ENCODE data around the gene ADAM33. TPM values are rescaled to one million over a fixed set of nuclear protein-coding genes. Genes with fewer than 3 reads are reported as not detected.

The ADAM33 gene
- total and polyA plus RNA-seq, 2 of the 13 experiments (the other 11 are each of a cell fraction or from before 2014, with no cell fraction given): not detected

DNA sequence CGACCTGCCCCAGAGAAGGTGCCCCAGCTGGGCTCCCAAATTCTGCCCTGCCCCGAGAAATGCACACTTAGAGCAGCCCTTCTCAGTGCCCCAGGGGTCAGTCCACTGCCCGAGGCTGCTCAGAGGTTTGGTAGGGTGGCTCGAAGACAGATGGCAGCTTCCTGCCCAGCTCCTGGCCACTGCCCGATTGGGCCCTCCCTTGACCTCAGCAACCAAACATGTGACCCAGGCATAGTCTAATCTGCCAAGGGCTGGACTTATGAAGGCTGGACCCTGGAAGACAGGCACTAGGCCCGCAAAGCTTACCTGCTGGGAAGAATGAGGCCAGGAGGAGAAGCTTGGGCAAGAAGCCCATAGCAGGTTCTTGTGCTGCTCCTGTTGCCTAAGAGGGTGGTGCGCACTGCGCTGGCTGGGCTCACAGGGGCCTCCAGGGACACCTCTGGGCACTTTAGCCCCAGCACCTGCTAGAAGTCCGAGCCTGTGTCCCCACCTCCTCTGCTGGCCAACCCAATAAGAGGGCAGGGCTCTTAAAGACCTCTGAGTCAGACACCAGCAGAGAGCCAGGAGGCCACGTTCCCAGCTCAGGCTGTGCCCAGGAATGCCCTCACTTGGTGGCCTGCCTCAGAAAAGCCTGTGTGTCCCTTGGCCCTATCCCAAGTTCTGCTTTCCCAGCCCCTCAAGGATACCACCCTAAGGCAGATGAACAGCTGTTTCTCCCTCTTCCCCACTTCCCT is 25.1 kb upstream of the ADAM33 start:
- Histone ChIP-seq H3K36me3 (replicated peaks in 1 of 2; ENCODE audit: control insufficient read depth in 1 of 2, insufficient read depth in 2 of 2, low read length in 2 of 2) (no peaks in the 10 kb centered on the region), H3K27me3 (ENCODE audit: control insufficient read depth in 1 of 2, insufficient read depth in 2 of 2, low read length in 2 of 2) (peaks cover 11 to 38% of the 10 kb centered on the region in 2 experiments), H3K79me2 (ENCODE audit: insufficient read depth, low read length) (no peaks in the 10 kb centered on the region), H3K27ac (ENCODE audit: extremely low read length, insufficient read depth, low read length) (no peak overlapping the region), H2AFZ (ENCODE audit: low read length) (no peak overlapping the region), H3K9me3 (ENCODE audit: low read length) (no peaks in the 10 kb centered on the region), H4K20me1 (ENCODE audit: insufficient read depth, low read length) (no peaks in the 10 kb centered on the region), H3K4me3 (replicated peaks in 1 of 3; ENCODE audit: insufficient read depth in 1 of 3, low read depth in 2 of 3, low read length in 3 of 3) (no peak overlapping the region), H3K9ac (ENCODE audit: insufficient read depth, low read depth, low read length) (no peak overlapping the region), H3K4me2 (ENCODE audit: low read depth, low read length) (no peak overlapping the region), H3K4me1 (ENCODE audit: insufficient read depth, low read length) (peaks cover 4% of the 10 kb centered on the region)
- no peak for DNase-seq (ENCODE audit: low spot score)
- 36% methylated on average over 7 of the region's 10 CpGs for WGBS (ENCODE audit: low lambda C conversion rate)
- no TSS peak for BruUV-seq (replicated peaks)
- ChIA-PET CTCF (ENCODE audit: low intra/inter-chr PET ratio, low total read pairs) (interaction anchor here (5.4 kb wide), 1 partner anchor 30 kb away, joined by 65 read pairs; no protein-coding TSS in a partner anchor), POLR2A (interaction anchor here (1.0 kb wide), 1 partner anchor 10 kb away, joined by 3 read pairs; no protein-coding TSS in a partner anchor)
- in situ Hi-C loops (cut with HindIII; ENCODE audit: extremely low pct_ligation_motif_present, low pct_unique_long_range_greater_than_20kb): no loop called here
- peak; percentile 3; the same call in 2 of the 3 replicates for ATAC-seq
- no peak for TF ChIP-seq ZNF20 (CRISPR knock-in tag; IDR thresholded peaks at IDR 0.05)
- no peak for TF ChIP-seq ZMYM3 (CRISPR knock-in tag; IDR thresholded peaks at IDR 0.05)
- TF ChIP-seq, protein P1, sequence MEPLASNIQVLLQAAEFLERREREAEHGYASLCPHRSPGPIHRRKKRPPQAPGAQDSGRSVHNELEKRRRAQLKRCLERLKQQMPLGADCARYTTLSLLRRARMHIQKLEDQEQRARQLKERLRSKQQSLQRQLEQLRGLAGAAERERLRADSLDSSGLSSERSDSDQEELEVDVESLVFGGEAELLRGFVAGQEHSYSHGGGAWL (CRISPR knock-in tag; IDR thresholded peaks at IDR 0.05): 0 out of 2 replicates have a peak, but pooled peaks have one; percentile 48
- TF ChIP-seq, protein P2, sequence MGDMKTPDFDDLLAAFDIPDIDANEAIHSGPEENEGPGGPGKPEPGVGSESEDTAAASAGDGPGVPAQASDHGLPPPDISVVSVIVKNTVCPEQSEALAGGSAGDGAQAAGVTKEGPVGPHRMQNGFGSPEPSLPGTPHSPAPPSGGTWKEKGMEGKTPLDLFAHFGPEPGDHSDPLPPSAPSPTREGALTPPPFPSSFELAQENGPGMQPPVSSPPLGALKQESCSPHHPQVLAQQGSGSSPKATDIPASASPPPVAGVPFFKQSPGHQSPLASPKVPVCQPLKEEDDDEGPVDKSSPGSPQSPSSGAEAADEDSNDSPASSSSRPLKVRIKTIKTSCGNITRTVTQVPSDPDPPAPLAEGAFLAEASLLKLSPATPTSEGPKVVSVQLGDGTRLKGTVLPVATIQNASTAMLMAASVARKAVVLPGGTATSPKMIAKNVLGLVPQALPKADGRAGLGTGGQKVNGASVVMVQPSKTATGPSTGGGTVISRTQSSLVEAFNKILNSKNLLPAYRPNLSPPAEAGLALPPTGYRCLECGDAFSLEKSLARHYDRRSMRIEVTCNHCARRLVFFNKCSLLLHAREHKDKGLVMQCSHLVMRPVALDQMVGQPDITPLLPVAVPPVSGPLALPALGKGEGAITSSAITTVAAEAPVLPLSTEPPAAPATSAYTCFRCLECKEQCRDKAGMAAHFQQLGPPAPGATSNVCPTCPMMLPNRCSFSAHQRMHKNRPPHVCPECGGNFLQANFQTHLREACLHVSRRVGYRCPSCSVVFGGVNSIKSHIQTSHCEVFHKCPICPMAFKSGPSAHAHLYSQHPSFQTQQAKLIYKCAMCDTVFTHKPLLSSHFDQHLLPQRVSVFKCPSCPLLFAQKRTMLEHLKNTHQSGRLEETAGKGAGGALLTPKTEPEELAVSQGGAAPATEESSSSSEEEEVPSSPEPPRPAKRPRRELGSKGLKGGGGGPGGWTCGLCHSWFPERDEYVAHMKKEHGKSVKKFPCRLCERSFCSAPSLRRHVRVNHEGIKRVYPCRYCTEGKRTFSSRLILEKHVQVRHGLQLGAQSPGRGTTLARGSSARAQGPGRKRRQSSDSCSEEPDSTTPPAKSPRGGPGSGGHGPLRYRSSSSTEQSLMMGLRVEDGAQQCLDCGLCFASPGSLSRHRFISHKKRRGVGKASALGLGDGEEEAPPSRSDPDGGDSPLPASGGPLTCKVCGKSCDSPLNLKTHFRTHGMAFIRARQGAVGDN (CRISPR knock-in tag; IDR thresholded peaks at IDR 0.05): 0 out of 2 replicates have a peak, but pooled peaks have one; percentile 3
- 0 out of 2 replicates have a peak, but pooled peaks have one; percentile 7 for TF ChIP-seq ZFX (CRISPR knock-in tag; IDR thresholded peaks at IDR 0.05; ENCODE audit: low read depth)
- no peak for TF ChIP-seq GFI1 (CRISPR knock-in tag; IDR thresholded peaks at IDR 0.05; ENCODE audit: borderline replicate concordance)
- TF ChIP-seq ZNF101 (CRISPR knock-in tag; IDR thresholded peaks at IDR 0.05; ENCODE audit: borderline replicate concordance, low read depth): no peak
- TF ChIP-seq ZNF879 (CRISPR knock-in tag; IDR thresholded peaks at IDR 0.05): no peak
- no peak for TF ChIP-seq ZNF329 (CRISPR knock-in tag; IDR thresholded peaks at IDR 0.05; ENCODE audit: low read depth)
- TF ChIP-seq ZNF33A (CRISPR knock-in tag; IDR thresholded peaks at IDR 0.05; ENCODE audit: borderline replicate concordance): no peak
- intact Hi-C loops (cut with micrococcal nuclease; ENCODE audit: unreplicated experiment): no loop called here
- no peak for FAIRE-seq
